H1 (cell line): Measurements from ENCODE around the gene MCUR1. TPM values are rescaled to one million over a fixed set of nuclear protein-coding genes. Genes with fewer than 3 reads are reported as not detected.

Source experiments
- CTCF ChIA-PET: fragments of 300-600 bp; sonication (Branson Sonifier 250); formaldehyde crosslinking; loops from one replicate; lab custom pipeline; 2021; ENCODE audit not compliant: partially characterized antibody; lab: Charles Lee
- POLR2A ChIA-PET: fragments of 300-600 bp; sonication (Branson Sonifier 250); formaldehyde crosslinking; loops from one replicate; lab custom pipeline; 2021; ENCODE audit warnings: inconsistent platforms; ENCODE audit not compliant: partially characterized antibody; lab: Charles Lee
- DNase-seq, 2 experiments: peaks; one replicate each; pipeline versions ENCODE4 v3.0.0 to v3.0.0-alpha.2; 2010 to 2022; ENCODE audit warnings: low spot score in 2 of 2, low read depth in 1 of 2, mixed read lengths in 1 of 2
- FAIRE-seq: peaks from 2 replicates; lab custom pipeline; 2011; peaks lifted over from hg19 to GRCh38; lab: Jason Lieb, UNC
- H2AFZ ChIP-seq: 2 replicates; pipeline ENCODE4 v1.8.1; 2012; ENCODE audit warnings: low read length, inconsistent platforms
- H2AK5ac ChIP-seq: 2 replicates; pipeline ENCODE4 v1.6.1; 2013; ENCODE audit warnings: low read depth, low read length
- H2BK120ac ChIP-seq: replicated peaks from 2 replicates; pipeline ENCODE3; 2013; ENCODE audit warnings: low read depth, low read length, inconsistent platforms
- H2BK12ac ChIP-seq: 2 replicates; pipeline ENCODE4 v1.6.1; 2013; ENCODE audit warnings: low read depth, low read length
- H2BK15ac ChIP-seq: 2 replicates; pipeline ENCODE4 v1.6.1; 2013; ENCODE audit warnings: low read length
- H2BK20ac ChIP-seq: 2 replicates; pipeline ENCODE4 v1.6.1; 2013; ENCODE audit warnings: low read length
- H2BK5ac ChIP-seq: 2 replicates; pipeline ENCODE4 v1.6.1; 2013; ENCODE audit warnings: low read depth, low read length
- H3K14ac ChIP-seq: 2 replicates; pipeline ENCODE4 v1.6.1; 2013; ENCODE audit warnings: inconsistent platforms; ENCODE audit not compliant: insufficient read length
- H3K18ac ChIP-seq: 2 replicates; pipeline ENCODE4 v1.6.1; 2013; ENCODE audit warnings: low read length; ENCODE audit errors: extremely low read depth
- H3K23ac ChIP-seq: 2 replicates; pipeline ENCODE4 v1.6.1; 2013; ENCODE audit warnings: inconsistent platforms; ENCODE audit not compliant: insufficient read length
- H3K23me2 ChIP-seq: 2 replicates; pipeline ENCODE4 v1.6.1; 2013; ENCODE audit warnings: low read depth, low read length
- H3K27ac ChIP-seq: 2 replicates; pipeline ENCODE4 v1.6.1; 2011; ENCODE audit warnings: low read depth, low read length, inconsistent platforms
- H3K27me3 ChIP-seq, 4 experiments: replicated peaks in 1 of 4; 1 replicate in 1 of 4; 2 replicates in 3 of 4; pipeline versions ENCODE4 v1.6.1 to v1.8.1; 2011 to 2013; ENCODE audit warnings: low read length in 3 of 4, mild to moderate bottlenecking in 3 of 4, inconsistent platforms in 2 of 4, mixed read lengths in 2 of 4, moderate library complexity in 1 of 4; ENCODE audit not compliant: control insufficient read depth in 3 of 4, insufficient read depth in 3 of 4; ENCODE audit errors: extremely low read depth in 1 of 4
- H3K36me3 ChIP-seq, 4 experiments: 2 replicates each; pipeline versions ENCODE4 v1.6.1 to v1.8.1; 2011 to 2013; ENCODE audit warnings: mild to moderate bottlenecking in 4 of 4, low read length in 3 of 4, moderate library complexity in 2 of 4, control low read depth in 1 of 4, inconsistent platforms in 1 of 4; ENCODE audit not compliant: insufficient read depth in 4 of 4, control insufficient read depth in 2 of 4
- H3K4ac ChIP-seq: replicated peaks from 2 replicates; pipeline ENCODE3; 2013; ENCODE audit warnings: low read length, low read depth, mixed read lengths, inconsistent platforms; ENCODE audit not compliant: insufficient read length
- H3K4me1 ChIP-seq, 4 experiments: replicated peaks in 1 of 4; 1 replicate in 1 of 4; 2 replicates in 3 of 4; pipeline versions ENCODE4 v1.6.1 to v1.8.1; 2011 to 2013; ENCODE audit warnings: low read length in 3 of 4, inconsistent platforms in 2 of 4, mixed read lengths in 1 of 4; ENCODE audit not compliant: insufficient read depth in 4 of 4, control insufficient read depth in 3 of 4
- H3K4me2 ChIP-seq, 2 experiments: 2 replicates each; pipeline versions ENCODE4 v1.6.1 to v1.8.1; 2011 to 2013; ENCODE audit warnings: low read depth in 2 of 2, low read length in 2 of 2, control low read depth in 1 of 2, inconsistent platforms in 1 of 2, mild to moderate bottlenecking in 1 of 2; ENCODE audit not compliant: insufficient read depth in 1 of 2
- H3K4me3 ChIP-seq, 4 experiments: fragments of 200-600, 300-600 bp in 1 of 4; sonication (generic), shearing (Covaris generic), sonication (Bioruptor Twin) in 1 of 4; 2 replicates each; pipeline versions ENCODE4 v1.5.1 to v1.8.1; 2011 to 2016; ENCODE audit warnings: low read length in 4 of 4, low read depth in 3 of 4, control low read depth in 2 of 4, inconsistent platforms in 2 of 4, mild to moderate bottlenecking in 2 of 4, mixed read lengths in 1 of 4, moderate library complexity in 1 of 4; ENCODE audit not compliant: insufficient read depth in 2 of 4; ENCODE audit errors: extremely low read depth in 1 of 4
- H3K56ac ChIP-seq: replicated peaks from 2 replicates; pipeline ENCODE3; 2013; ENCODE audit warnings: low read depth, mild to moderate bottlenecking, mixed read lengths, low read length, inconsistent platforms; ENCODE audit not compliant: insufficient read length
- H3K79me1 ChIP-seq: 2 replicates; pipeline ENCODE4 v1.6.1; 2013; ENCODE audit warnings: low read depth, low read length, control low read depth
- H3K79me2 ChIP-seq, 2 experiments: 2 replicates each; pipeline versions ENCODE4 v1.6.1 to v1.8.1; 2012 to 2013; ENCODE audit warnings: low read length in 2 of 2, mild to moderate bottlenecking in 2 of 2, inconsistent platforms in 1 of 2; ENCODE audit not compliant: insufficient read depth in 2 of 2, control insufficient read depth in 1 of 2
- H3K9ac ChIP-seq, 4 experiments: replicated peaks in 1 of 4; 1 replicate in 1 of 4; 2 replicates in 3 of 4; pipeline versions ENCODE4 v1.6.1 to v1.8.1; 2011 to 2013; ENCODE audit warnings: low read depth in 3 of 4, low read length in 3 of 4, control low read depth in 2 of 4, mild to moderate bottlenecking in 2 of 4, moderate library complexity in 2 of 4, inconsistent platforms in 1 of 4; ENCODE audit errors: extremely low read depth in 1 of 4
- H3K9me3 ChIP-seq, 2 experiments: 2 replicates each; pipeline versions ENCODE4 v1.6.1 to v1.8.1; 2012 to 2013; ENCODE audit warnings: mild to moderate bottlenecking in 2 of 2, moderate library complexity in 2 of 2, control low read depth in 1 of 2, inconsistent platforms in 1 of 2, low read depth in 1 of 2, low read length in 1 of 2, mixed read lengths in 1 of 2; ENCODE audit not compliant: insufficient read depth in 2 of 2
- H4K20me1 ChIP-seq, 2 experiments: replicated peaks in 1 of 2; 2 replicates each; pipeline versions ENCODE3 to v1.8.1; 2011 to 2013; ENCODE audit warnings: inconsistent platforms in 2 of 2, low read length in 2 of 2, mild to moderate bottlenecking in 1 of 2; ENCODE audit not compliant: insufficient read depth in 2 of 2, control insufficient read depth in 1 of 2
- H4K5ac ChIP-seq: 2 replicates; pipeline ENCODE4 v1.6.1; 2013; ENCODE audit warnings: low read length, low read depth, mixed read lengths, inconsistent platforms; ENCODE audit not compliant: insufficient read length
- H4K8ac ChIP-seq: 2 replicates; pipeline ENCODE4 v1.8.0; 2013; ENCODE audit warnings: mild to moderate bottlenecking, moderate library complexity, low read length, inconsistent platforms; ENCODE audit not compliant: insufficient read depth; ENCODE audit errors: extremely low read depth
- H4K91ac ChIP-seq: replicated peaks from 2 replicates; pipeline ENCODE3; 2013; ENCODE audit warnings: low read length, mixed read lengths, inconsistent platforms; ENCODE audit not compliant: insufficient read length
- TEAD4 ChIP-seq: IDR thresholded peaks from 2 replicates; pipeline ENCODE4 v1.6.1; 2012; ENCODE audit warnings: low read depth, low read length, inconsistent platforms, mixed read lengths
- WGBS, 2 experiments: shearing (Covaris generic) in 1 of 2; methylation state at CpG; one replicate each; pipeline versions ENCODE4 v1.1.6 to v1.1.7; 2013 to 2015; ENCODE audit warnings: low lambda C conversion rate in 2 of 2, mixed read lengths in 2 of 2, inconsistent platforms in 1 of 2, low coverage in 1 of 2, missing lambda C conversion rate in 1 of 2; ENCODE audit not compliant: insufficient replicate concordance in 2 of 2, insufficient coverage in 1 of 2, insufficient read length in 1 of 2; ENCODE audit errors: extremely low coverage in 1 of 2, missing lambda C conversion rate in 1 of 2; 5-methylcytosine and 5-hydroxymethylcytosine counted together
- polyA plus RNA-seq, 7 experiments: library from polyadenylated mRNA; depleted of rRNA in 3 of 7; stranded (reverse) in 5 of 7; unstranded in 2 of 7; fragments of >200 nt in 5 of 7; fragments of 200-250 nt in 2 of 7; gene quantifications; 1 replicate in 5 of 7; 2 replicates in 1 of 7; 4 replicates in 1 of 7; pipeline versions ENCODE4 v1.2.1 to v1.2.3, GENCODE V29; 2011 to 2013; ENCODE audit warnings: missing spikeins in 2 of 7, mixed read lengths in 2 of 7
- total RNA-seq: library from RNA; stranded (reverse); fragmentation: NEBNext Ultra II Directional; extraction: Animal tissue kit (Norgen Biotek cat#: 25700); gene quantifications from 2 replicates; pipeline ENCODE4 v1.2.1, GENCODE V29; 2021
- TF ChIP-seq, protein P1 (sequence below): IDR thresholded peaks from 2 replicates; pipeline ENCODE4 v1.6.1; 2011; ENCODE audit warnings: low read length, improper control_type of control experiment

Gene MCUR1
- total and polyA plus RNA-seq, 2 of the 8 experiments (the other 6 are each of a cell fraction or from before 2014, with no cell fraction given) = 9.6 to 37.3 TPM

DNA sequence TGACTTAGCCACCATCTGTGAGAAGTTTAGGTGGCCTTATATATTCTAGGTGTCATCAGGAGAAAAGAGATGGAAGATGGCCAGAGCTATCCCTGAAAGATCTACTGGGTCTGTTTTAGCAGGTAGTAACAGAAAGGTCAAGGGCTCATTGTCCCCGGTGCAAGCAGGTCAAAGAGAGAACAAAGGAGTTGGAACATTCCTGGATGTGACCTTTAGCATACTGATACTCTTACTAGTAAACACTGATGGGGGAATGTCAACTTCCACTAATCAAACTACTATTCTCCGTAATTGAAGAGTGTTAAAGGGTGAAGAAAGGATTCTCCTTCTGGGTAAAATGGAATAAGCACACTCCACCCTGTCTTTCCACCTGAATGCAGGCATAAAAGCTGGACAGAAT lies 4.0 kb upstream of the MCUR1 start:
- no peaks in the 10 kb centered on the region for H3K9me3 ChIP-seq
- H2BK12ac ChIP-seq = no peak overlapping the region
- H3K4me3 ChIP-seq = no peak overlapping the region
- no peaks in the 10 kb centered on the region for H3K36me3 ChIP-seq
- H2BK5ac ChIP-seq = no peak overlapping the region
- no peak overlapping the region for H3K9ac ChIP-seq
- peaks cover 3% of the 10 kb centered on the region; the same call in 1 of the 2 replicates for H3K23me2 ChIP-seq
- no peak overlapping the region for H2AFZ ChIP-seq
- no peak overlapping the region for H3K18ac ChIP-seq
- TF ChIP-seq, protein P1, sequence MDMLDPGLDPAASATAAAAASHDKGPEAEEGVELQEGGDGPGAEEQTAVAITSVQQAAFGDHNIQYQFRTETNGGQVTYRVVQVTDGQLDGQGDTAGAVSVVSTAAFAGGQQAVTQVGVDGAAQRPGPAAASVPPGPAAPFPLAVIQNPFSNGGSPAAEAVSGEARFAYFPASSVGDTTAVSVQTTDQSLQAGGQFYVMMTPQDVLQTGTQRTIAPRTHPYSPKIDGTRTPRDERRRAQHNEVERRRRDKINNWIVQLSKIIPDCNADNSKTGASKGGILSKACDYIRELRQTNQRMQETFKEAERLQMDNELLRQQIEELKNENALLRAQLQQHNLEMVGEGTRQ = no peak
- 0 out of 2 replicates have a peak, but pooled peaks have one; percentile 38 for TF ChIP-seq TEAD4
- no peak overlapping the region for H2BK20ac ChIP-seq
- ChIA-PET POLR2A (interaction anchor here (1.4 kb wide), 1 partner anchor 11 kb away, joined by 3 read pairs; no protein-coding TSS in a partner anchor), CTCF (interaction anchor here (0.8 to 1.1 kb wide), 3 partner anchors 10 to 56 kb away, joined by 3 to 4 read pairs (median 3); no protein-coding TSS in a partner anchor)
- no peak overlapping the region for H4K91ac ChIP-seq
- no peak overlapping the region for H3K27ac ChIP-seq
- DNase-seq (no peak), FAIRE-seq (no peak)
- H3K14ac ChIP-seq = no peak overlapping the region
- no peaks in the 10 kb centered on the region for H3K27me3 ChIP-seq
- H2BK120ac ChIP-seq = no peak overlapping the region
- 0 out of 4 replicates have a peak, but pooled peaks cover 0 to under 1% of the 10 kb centered on the region in 2 experiments for H3K79me2 ChIP-seq
- 97% methylated on average over 2 of the region's 2 CpGs; no CpG with 5 or more reads in 1 of the 2 experiments for WGBS, 2 experiments
- H4K8ac ChIP-seq = no peak overlapping the region
- no peak overlapping the region for H4K5ac ChIP-seq
- H2BK15ac ChIP-seq = no peak overlapping the region
- no peaks in the 10 kb centered on the region for H4K20me1 ChIP-seq
- no peaks in the 10 kb centered on the region for H3K79me1 ChIP-seq
- H3K4me1 ChIP-seq = peaks cover 0 to 2% (median 0%) of the 10 kb centered on the region in 4 experiments; a peak in 1 of 7 replicates
- no peak overlapping the region for H3K56ac ChIP-seq
- H2AK5ac ChIP-seq = no peak overlapping the region
- no peak overlapping the region for H3K23ac ChIP-seq
- no peak overlapping the region for H3K4ac ChIP-seq
- H3K4me2 ChIP-seq = no peak overlapping the region
